HS-27A (cell line): ENCODE data around the gene OLFM2.
"Not testable (repeated sequence)": the region's sequence is repeated elsewhere in the genome, so short reads cannot be mapped to it uniquely, and the experiment has no call there.

Source experiments
- DNase-seq: peaks from one replicate; pipeline ENCODE4 v3.0.0-alpha.2; 2012; ENCODE audit warnings: low read depth, missing footprints

OLFM2 gene

DNA sequence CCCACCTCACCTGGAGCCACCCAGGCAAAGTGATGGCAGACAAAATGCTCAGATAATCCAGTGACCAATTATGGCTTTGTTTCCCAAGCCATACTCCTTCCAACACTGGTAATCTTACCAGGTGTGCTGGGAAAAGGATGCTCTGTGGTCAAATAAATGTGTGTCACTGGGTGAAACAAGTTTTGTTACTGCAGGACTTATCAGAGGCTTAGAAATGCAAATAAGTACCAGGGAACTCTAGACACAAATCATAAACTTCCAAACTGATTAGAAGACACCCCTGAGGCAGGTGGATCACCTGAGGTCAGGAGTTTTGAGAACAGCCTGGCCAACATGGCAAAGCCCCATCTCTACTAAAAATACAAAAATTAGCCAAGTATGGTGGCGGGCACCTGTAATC, 74.8 kb downstream of the OLFM2 start:
- DNase-seq = no peak

DNA sequence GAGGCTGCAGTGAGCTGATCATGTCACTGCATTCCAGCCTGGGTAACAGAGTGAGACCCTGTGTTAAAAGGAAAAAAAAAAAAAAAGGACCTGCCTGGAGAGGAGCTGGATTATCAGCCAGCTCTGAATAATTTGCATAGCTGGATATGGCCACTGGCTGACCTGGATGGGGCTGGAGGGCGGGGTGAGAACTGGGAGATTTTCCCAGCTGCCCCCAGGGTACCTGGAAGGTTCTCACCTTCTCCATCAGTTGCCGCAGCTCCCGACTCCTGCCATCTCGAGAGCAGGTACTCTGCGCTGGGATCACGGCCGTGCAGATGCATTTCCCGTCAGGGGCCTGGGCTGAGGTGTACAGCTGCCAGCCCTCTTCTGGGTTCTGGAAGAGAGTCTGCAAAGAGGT, 75.9 kb downstream of the OLFM2 start:
- no peak for DNase-seq

DNA sequence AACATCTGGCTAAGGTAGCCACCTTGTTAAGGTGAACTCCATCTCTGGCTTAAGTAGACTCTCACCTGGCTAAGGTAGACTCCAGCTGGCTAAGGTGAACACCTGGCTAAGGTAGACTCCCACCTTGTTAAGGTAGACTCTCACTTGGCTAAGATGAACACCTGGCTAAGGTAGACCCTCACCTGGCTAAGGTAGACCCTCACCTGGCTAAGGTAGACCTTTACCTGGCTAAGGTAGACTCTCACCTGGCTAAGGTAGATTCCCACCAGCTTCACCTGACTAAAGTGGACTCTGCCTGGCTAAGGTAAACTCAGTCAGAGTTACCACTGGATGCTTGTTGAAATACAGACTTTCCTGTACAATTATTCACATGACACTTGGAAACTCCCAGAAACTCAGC, 77.5 kb downstream of the OLFM2 start:
- no peak for DNase-seq

DNA sequence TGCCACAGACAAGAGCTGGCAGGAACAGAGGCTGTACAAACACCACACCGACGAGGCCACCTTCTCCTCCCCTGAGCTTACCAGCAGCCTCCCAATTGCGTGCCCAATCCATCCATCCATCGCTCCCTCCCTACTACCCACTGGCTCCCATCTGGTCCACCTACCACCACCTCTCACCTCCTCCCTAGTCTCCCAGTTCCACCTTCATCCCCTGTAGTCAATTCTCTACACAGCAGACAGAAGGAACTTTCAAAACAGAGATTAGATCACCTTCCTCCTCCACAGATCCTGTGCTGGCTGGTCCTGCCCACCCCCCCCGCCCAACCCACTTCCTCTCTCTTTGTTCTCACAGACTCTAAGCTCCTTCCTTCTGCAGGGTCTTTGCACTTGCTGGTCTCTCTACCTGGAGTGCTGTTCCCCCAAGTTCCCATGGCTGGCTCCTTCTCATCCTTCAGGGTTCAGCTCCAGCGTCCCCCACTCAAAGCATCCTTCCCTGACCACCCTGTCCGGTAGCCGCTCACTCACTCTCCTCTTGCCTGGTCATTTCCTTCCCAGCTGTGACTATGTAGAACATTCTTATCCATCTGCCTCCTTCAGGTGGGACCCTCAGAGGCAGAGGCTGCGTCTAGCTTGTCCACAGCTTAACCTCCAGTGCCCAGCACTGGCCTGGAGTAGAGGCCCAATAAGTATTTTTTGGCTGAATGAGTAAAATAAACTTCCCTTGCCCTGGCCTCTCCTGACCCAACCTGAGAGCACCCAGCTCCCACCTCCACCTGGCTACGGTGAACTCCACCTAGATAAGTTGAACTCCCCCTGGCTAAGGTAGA, 78.2 kb downstream of the OLFM2 start:
- no peak for DNase-seq

DNA sequence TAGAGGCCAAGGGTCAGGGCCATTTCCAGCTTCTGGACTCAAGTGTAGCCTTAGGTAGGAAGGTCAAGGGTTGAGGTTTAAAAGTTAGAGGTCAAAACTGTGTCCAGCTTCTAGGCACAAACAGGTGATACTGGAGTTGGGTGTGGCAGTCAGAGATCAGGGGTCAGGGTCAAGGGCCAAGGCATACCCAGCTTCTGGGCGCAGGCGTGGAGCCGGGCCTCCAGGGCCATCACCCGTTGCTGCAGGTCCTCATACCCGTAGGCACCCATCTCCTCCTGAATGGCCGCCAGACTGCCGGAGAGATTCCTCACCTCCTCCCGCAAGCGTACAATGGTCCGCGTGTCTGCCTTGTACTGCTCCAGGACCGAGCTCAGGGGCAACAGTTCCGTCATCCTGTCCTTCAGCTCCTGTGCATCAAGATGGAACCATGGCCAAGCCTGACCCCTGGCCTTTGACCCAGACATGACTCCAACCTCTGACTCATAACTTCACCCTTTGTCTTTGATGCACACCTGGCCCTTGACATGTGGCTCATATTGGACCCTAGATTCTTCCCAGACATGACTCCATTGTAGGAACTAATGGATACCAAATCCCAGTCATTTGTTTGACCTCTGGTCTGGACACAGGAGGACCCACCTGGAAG, 79.1 kb downstream of the OLFM2 start:
- DNase-seq = no peak

DNA sequence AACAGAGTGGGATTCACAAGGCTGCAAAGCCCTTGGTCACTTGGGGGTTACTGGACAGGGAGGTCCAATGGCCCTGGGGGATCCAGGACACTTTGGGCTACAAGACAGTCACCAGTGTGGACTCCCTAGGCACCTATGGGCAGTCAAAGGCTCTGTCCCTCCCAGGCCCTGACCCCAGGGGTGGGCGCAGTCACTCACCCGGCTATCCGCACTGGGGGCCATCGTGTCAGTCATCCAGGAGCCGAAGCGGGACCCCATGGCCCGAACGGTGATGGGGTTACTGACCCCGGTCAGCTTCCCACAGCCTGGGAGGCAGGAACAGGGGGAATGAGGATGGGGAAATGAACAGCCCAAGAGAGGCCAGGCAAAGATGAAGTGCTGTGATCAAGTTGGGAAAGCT, 79.7 kb downstream of the OLFM2 start:
- DNase-seq = no peak

DNA sequence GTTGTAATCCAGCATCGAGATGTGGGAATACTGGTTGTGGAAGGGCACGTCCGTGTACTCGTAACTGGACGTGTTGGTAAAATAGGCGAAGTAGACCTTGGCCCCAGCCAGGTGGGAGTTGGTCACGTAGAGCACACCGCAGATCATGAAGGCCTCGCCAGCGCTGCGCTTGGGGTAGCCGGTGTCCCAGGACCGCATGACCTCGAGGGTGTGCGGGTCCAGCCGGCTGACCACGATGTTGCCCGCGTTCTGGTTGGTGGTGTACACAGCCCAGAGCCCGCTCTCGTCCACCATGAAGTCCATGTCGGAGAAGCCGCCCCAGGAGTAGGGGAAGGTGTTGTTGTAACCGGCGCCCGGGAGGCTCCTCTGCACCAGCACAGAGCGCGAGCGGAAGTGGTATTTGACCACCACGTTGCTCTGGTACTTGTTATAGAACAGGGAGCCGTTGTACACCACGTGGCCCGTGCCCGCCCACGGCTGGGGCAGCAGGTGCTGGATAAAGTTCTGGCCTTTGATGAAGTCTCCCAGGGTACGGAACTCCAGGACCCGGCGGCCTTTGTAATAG, 82.0 kb downstream of the OLFM2 start:
- DNase-seq = no peak

DNA sequence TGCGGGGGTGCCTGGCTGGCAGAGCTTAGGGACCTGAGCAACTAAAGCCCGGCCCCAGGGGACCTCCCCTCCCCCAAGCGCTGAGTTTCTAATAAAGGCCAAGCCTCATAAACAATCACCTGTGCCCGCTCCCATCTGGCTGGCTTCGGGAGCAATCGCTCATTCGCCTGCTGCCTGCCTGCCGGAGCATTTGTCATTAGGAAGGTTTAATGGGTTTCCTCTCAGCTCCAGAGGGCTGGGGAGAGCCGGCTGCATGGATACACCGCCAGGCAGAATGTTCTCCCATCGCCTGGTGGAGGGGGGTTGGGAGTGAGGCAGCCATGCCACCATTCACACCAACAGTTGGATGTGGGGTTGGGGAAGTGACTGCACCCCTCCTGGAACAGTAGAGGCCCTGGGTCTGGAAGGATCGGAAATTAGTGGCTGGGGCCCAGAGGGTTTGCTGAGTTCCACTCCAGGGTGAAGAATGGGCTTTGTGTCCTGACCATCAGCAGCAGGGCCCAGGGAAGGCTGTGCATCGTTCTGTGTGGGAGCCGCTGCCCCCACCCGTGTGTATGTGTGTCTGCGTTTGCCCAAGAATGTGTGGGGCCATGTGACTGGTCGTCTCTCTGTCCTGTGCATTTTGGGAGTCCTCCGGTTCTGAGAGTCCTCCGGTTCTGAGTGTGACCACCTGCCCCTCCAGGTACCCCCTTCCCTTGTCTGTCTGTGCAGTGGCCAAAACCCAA, 85.9 kb downstream of the OLFM2 start:
- DNase-seq = no peak

DNA sequence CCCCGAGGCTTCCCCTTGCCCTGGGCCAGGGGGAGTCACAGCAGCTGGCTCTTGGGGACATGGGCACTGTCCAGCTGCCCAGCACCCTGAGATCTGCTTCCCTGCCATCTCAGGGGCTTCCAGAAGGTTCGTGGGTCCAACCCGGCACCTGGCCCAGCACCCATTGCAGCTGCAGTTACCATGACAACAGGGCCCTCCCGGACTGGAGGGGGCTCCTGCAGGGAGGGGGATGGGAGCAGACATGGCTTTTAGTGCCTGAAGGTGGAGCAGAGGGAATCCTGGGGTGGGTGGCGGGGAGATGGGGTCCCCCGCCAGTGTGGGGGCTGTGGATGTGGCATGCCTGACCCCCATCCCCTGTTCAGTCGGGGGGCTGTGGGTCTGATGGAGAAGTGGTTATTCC, 86.5 kb downstream of the OLFM2 start:
- no peak for DNase-seq

DNA sequence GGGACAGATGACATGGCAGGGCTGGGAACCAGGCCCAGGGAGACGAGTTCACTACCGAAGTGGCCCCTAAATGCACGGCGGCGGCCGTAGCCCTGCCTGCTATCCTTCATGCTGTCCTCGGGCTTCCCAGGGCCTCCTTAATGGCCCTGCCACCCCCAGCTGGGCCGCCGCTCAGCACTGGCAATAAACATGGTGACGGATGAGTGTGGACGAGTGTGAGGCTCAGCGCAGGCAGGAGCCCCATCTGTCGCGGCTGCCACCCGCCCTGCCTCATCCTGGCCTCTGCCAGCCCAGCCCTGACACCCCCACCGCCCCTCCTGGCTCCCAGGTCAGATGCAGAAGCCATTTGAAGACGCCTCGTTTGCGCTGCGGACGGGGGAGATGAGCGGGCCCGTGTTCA, 87.6 kb downstream of the OLFM2 start:
- no peak for DNase-seq

DNA sequence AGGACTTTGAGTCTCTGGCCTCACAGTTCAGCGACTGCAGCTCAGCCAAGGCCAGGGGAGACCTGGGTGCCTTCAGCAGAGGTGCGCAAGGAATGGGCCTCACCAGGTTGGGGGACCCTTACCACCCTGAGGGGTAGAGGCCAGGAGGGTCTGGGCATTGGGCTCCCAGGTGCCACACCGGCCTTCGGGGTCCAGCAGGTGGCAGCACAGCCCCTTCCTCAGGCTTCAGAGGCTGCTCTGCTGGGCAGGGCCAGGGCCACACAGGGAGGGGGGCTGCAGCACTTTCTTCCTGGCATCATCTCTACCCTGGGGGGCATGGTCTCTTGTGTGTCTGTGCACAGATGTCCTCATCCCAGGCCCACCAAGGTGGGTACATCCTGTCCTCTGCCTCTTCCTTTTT, 88.3 kb downstream of the OLFM2 start:
- DNase-seq = no peak

DNA sequence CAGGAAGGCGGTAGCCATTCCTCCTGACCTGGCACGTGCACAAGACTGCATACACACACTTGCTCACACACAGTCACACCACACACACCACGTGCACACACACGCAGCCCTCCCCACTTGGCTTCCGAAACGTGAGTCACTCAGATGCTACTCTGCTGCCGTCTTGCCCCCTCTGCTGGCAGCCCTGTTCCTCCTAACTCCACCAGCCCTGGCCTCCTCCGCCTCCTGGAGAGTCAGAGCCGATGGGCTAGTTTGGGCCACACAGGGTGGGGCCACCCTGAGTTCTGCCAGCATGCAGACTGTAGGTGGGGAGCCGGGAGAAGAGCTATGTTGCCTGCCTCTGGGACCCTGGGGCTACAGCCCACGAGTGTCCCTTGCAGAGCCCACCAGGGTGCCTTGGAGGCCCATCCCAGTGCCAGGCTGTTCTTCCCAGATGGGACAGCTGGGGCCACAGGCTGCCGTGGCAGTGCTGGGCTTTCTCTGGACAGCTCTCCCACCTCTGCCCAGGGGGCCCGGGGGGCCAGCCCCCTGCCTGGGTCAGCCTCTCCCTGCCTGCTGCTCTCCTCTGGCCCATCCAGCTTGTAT, 89.1 kb downstream of the OLFM2 start:
- no peak for DNase-seq

DNA sequence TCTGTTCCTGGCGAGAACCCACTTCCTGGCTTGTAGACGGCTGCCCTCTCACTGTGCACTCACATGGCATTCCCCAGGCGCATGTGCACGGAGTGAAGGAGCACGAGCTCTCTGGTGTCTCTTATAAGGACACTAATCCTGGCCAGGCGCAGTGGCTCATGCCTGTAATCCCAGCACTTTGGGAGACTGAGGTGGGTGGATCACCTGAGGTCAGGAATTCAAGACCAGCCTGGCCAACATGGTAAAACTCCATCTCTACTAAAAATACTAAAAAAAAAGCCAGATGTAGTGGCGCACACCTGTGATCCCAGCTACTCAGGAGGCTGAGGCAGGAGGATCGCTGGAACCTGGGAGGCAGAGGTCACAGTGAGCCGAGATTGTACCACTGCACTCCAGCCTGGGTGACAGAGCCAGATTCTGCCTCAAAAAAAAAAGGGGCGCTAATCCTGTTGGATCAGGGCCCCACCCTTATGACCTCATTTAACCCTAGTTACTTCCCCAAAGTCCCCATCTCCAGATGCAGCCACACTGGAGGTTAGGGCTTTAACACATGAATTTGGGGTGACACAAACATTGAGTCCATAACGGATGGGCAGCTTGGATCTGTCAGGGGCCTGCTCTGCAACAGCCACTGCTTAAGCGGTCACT, 92.6 kb downstream of the OLFM2 start:
- DNase-seq = not testable (repeated sequence)

DNA sequence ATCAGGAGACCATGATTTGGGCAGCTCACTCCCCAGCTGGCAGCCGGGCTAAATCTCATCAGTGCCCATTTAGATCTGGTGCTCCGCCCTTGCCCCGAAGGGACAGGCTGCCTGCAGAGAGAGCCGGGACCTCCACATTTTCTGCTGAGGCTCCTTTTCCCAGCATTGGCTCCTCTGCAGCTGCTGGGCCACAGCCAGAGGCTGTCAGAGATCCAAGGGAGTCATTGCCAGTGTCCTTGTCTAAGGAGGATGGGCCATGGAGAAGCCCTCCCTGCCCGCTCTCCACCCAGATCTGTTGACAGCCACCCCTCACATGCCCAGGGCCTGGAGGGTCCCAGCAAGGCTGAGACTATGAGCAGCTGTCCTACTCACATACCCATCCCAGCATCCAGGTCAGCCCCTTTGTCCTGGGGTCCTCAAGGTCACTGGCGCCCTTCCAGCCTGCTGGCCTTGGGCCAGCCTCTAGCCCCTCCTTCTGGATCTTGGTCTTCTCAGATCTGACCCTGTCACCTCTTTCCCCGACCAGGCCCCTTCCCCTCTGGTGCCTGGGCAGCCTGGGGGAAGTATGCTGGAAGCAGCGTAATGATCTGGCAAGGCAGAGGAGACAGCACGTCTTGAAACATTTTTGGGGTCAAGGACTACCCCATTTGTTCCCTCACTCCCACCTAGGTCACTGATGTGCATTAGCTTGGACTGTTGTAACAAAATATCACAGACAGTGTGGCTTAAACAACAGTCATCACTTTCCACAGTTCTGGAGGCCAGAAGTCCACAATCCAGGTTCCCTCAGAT, 93.3 kb downstream of the OLFM2 start:
- no peak for DNase-seq

DNA sequence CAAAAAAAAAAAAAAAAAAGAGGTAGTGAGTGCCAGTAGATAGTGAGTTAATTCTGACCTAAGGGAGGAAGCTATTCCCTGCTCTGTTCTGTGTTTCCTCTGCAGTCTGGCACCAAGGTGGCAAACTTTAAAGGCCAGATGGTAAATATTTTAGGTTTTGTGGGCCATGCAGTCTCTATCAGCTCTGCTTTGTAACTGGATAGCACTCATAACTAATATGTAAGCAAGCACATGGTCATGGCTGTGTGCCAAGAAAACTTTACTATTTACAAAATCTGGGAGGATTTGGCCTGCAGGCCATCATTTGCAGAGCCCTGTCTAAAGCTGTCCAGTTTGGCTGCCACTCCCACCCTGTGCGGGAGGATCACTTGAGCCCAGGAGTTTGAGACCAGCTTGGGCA, 96.9 kb downstream of the OLFM2 start:
- DNase-seq = no peak

DNA sequence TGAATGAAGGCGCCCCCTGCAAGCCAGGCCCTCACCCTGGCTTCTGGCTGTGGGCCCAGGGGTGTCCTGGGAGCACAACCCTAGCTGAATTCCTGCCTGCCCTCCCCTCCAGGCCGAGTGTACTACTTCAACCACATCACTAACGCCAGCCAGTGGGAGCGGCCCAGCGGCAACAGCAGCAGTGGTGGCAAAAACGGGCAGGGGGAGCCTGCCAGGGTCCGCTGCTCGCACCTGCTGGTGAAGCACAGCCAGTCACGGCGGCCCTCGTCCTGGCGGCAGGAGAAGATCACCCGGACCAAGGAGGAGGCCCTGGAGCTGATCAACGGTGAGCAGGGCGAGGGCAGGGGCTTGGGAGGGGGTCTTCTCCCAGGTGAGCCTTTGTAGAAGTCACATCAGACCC, 98.0 kb downstream of the OLFM2 start:
- DNase-seq = no peak

DNA sequence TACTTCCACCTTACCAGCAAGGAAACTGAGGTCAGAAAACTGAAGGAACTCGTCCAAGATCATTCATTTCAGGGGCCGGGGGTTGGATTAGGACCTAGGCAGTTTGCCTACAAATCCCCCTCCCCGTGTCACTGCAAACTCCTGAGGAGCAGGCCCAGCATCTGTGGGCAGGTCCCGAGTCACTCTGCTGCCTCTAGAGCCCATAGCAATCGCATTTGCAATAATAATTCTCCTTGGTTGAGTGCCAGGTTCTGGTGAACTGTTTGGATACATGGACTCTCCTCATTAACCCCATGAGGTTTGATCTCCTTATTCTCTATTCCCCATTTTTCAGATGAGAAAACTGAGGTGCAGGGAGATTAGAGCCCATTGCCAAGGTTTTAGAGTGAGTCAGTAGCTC, 100.3 kb downstream of the OLFM2 start:
- DNase-seq = no peak

DNA sequence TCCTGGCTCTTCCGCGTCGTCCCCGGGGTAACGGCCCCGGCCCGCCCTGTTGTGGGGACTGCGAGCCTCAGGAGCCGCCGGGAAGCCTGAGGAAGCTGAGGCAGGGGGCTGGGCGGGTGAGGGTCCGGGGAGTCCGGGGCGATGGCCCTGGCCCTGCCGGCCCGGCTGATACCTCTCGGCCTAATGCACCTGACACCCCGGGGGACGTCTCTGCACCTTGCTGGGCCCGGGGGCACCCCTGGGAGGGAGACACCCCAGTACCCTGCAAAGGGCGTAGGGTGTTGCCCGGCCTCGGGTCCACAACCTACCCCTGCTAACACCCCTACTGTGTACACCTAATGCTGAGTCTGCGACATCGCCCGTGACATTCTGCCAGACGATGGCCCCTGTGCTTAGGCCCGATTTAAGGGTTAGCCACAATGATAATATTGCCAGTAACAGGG, 100.8 kb downstream of the OLFM2 start:
- no peak for DNase-seq

DNA sequence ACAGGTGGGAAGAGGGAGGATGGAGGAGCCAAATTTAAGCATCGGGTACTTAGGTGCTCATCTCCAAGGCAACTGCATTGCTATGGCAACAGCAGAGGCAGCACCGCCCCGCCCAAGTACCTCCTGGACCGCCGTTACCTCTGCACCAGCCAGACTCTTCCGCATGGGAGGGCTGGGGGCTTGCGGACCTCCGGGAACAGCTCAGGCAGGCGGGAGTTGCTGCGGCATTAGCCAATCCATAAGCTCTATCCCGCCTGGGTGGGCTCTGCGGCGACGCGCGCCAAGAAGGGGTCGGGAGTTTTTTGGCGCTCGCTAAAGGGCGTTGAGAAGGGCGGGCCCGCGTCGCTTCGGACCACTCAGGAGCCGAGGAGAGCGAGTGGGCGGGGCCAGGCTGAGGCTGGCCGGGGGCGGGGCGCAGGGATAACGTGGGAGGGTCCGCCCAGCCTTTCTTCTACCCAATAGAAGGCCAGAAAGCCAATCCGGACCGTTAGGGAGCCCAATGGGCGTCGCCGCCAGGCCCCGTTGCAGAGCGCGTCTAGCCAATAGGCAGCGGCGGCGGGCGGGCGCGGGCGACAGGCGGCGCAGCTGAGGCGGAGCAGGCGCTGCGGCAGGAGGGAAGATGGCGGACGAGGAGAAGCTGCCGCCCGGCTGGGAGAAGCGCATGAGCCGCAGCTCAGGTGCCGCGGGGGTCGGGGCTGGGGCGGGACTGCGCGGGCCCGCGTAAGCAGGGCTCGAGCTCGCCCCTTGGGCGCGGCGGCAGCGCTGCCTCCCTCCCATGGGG, 101.4 kb downstream of the OLFM2 start, which contains the start of gene PIN1:
PIN1 (plus strand) TSS at position 593 of the 781 bp plus-strand sequence; CDS start at position 620, 27 bp downstream.
- DNase-seq = peak; percentile 84

DNA sequence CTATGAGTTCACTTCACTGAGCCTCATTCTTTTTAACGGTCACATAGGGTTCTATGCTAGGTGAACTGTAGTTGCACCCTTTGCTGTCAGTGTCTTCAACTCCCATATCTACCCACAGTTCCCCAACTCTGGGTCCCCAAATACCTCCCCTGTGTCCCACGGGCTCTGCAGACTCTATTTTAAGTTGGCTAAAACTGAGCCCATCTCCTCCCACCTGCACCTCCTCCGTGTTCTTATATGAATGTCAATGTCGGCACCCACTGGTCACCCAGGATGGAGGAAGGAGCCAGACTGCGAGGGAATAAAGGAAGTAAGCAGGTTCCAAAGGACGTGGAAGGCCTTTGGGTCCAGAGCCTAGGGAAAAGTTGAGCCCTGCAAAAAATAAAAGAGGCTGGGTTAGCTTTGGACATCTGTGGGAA, 102.0 kb downstream of the OLFM2 start:
- no peak for DNase-seq
